Vagina (tissue), 2 donors: ENCODE measurements around the gene IGFN1.

Experiments used
- POLR2A ChIP-seq, 2 donors: fragments of 450-650 bp; IDR thresholded peaks; one replicate each; pipeline ENCODE4 v1.6.1; 2017; ENCODE audit warnings: antibody characterized with exemption in 2 of 2, mild to moderate bottlenecking in 2 of 2, moderate library complexity in 2 of 2
- TF ChIP-seq, protein P1 (sequence below), 3 experiments: fragments of 450-650 bp in 2 of 3; fragments of 200-600 bp in 1 of 3; sonication (generic) in 1 of 3; IDR thresholded peaks; one replicate each; pipeline ENCODE4 v1.5.1; 2017 to 2019; ENCODE audit warnings: antibody characterized with exemption in 3 of 3, mild to moderate bottlenecking in 2 of 3, moderate library complexity in 2 of 3

DNA sequence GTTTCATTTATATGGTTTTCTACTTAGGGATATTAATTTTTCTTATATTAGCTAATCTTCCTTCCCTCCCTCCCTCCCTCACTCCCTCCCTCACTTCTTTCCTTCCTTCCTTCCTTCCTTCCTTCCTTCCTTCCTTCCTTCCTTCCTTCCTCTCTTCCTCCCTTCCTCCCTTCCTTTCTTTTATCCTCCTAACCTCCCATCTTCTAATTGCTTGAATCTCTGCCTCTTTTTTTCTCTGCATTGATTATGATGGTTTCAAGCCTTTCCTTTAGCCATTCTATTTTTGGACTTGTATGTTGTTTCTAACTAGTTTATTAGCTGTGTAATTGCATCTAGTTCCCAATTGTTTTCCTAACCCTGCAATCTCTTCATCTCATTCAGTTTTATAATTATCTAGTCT, 75.7 kb downstream of the IGFN1 start:
- TF ChIP-seq, protein P1, sequence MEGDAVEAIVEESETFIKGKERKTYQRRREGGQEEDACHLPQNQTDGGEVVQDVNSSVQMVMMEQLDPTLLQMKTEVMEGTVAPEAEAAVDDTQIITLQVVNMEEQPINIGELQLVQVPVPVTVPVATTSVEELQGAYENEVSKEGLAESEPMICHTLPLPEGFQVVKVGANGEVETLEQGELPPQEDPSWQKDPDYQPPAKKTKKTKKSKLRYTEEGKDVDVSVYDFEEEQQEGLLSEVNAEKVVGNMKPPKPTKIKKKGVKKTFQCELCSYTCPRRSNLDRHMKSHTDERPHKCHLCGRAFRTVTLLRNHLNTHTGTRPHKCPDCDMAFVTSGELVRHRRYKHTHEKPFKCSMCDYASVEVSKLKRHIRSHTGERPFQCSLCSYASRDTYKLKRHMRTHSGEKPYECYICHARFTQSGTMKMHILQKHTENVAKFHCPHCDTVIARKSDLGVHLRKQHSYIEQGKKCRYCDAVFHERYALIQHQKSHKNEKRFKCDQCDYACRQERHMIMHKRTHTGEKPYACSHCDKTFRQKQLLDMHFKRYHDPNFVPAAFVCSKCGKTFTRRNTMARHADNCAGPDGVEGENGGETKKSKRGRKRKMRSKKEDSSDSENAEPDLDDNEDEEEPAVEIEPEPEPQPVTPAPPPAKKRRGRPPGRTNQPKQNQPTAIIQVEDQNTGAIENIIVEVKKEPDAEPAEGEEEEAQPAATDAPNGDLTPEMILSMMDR (IDR thresholded peaks at IDR 0.05), result no peak
- no peak for TF ChIP-seq POLR2A (IDR thresholded peaks at IDR 0.05)
